Fibroblast of skin of scalp (primary cell): ENCODE measurements around the gene EYA2.
"Not testable (repeated sequence)": the region's sequence is repeated elsewhere in the genome, so short reads cannot be mapped to it uniquely, and the experiment has no call there.

Source experiments
- DNase-seq: peaks from one replicate; pipeline ENCODE4 v3.0.0-alpha.2; 2013

EYA2 gene

DNA sequence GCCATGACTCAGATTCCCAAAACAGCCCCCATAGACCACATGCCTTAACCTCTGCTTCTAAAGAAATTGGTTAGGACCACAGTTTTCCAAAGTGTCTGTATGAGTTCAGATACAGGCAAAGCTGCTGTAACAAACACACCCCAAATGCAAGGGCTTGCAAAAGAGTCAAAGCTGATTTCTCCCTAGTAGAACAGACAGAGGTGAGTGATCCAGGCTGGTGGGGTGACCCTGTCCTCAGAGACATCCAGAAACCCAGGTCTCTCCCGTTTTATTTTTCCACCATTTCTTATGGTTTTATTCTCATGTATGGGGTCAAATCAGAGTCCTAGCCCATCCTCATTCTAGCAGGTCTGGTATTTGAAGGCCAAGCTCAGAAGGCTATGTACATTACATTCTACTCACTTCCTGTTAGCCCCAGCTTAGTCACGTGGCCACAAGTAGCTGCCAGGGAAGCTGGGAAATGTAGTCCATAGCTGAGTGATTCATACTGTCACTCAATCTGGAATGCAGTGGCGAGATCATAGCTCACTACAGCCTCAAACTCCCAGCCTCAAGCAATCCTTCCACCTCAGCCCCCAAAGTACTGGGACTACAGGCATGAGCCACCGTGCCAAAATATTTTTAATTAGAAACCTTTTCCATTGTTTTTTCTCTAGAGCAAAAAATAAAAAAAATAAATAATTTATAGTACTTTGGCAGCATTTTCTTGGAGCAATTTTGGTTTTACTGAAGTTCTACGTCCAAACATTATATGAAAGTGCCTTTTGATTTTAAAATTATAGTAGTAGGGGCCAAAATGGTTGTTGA, 286.6 kb downstream of the EYA2 start:
- peak; percentile 90 for DNase-seq

DNA sequence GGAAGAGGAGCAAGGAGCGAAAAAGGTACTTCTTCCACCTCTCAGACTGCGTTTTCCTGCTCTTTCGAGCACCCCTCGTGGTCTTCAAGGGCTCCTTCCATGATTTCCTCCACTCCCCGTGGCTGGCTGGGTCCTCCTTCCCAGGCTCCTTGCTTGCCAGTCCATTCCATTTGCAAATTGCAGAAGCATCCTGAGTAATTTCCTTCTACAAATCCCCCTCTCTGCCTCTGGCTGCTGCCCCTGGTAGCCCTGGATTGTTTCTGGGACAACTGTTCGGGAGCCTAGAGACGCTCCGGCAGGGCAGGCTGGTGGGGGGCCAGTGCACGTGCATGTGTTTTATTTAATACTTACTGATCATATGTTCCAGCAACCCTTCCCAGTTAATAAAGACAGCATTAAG, 288.7 kb downstream of the EYA2 start:
- DNase-seq, result no peak

DNA sequence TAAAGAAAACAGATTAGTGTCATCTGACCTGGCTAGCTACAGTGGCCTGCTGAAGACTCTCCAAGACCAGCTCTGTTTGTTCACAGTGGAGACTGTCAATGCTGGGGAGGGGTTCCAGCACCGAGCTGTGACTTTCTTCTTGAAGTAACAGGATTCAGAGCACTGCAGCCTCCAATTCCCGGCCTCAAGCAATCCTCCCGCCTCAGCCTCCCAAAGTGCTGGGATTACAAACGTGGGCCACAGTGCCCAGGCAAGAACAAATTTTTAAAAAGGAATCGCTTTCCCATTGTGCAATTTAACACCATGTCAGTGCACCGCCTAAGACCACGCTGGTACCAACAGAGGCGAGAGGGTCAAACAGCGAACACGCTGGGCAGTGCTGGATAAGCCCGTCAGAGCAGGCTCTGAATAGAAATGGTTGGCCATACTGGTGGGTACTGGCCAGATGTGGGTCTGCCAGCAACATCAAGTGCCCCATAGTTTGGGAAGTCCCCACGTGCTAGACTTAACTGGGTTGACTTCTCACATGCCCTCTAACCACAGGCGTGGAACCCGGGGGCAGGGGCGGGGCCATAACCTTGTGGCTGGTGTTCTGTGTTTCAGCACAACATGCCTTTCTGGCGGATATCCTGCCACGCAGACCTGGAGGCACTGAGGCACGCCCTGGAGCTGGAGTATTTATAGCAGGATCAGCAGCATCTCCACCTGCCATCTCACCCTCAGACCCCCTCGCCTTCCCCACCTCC, 293.0 kb downstream of the EYA2 start:
- no peak for DNase-seq

DNA sequence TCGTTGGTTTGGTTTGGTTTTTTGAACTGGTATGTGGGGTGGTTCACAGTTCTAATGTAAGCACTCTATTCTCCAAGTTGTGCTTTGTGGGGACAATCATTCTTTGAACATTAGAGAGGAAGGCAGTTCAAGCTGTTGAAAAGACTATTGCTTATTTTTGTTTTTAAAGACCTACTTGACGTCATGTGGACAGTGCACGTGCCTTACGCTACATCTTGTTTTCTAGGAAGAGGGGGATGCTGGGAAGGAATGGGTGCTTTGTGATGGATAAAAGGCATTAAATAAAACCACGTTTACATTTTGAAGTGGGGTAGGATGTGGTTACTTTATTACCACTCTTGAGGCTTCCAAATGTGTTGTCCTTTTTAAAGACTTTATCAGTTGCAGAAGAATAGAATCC, 293.9 kb downstream of the EYA2 start:
- no peak for DNase-seq

DNA sequence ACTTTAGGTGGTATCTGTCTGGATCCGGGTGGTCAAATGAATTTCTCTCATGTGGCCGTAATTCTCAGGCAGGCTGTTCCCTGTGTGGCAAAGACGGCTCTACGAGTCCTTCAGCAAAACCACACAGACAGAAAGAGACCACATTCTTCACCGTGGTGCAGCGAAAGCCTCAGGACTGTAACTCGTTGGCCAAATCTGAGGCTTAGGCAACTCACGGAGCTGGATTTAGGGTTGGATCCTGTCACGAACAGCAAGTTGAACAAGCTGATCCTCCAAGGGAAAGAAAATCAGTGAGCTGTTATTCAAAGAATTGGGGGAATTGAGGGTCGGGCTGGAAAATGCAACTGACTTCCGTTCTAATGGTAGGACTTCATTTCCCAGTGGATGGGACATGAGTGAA, 294.4 kb downstream of the EYA2 start:
- DNase-seq, result peak; percentile 46

DNA sequence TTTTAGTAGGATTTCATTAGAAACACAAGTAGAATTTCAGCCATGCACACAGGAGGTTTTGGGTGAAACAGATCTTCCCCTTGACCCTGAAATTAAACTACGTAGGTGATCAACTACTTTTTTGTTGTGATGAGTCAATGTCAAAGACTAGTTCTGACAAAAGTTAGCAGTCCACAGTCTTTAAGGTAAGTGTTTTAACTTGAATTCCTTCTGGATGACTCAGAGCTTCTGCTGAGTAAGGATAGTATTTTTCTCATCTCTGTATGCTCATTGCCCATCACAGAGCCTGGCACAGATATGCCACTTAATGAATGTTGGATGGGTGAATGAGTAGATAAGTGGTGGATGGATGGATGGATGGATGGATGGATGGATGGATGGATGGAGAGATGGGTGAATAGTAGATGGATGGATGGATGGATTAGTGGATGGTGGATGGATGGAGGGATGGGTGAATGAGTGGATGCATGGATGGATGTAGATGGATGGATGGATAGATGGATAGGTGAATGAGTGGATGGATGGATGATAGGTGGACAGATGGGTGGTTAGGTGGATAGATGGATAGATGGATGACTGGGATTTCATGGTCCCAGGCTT, 296.5 kb downstream of the EYA2 start:
- DNase-seq, result no peak

DNA sequence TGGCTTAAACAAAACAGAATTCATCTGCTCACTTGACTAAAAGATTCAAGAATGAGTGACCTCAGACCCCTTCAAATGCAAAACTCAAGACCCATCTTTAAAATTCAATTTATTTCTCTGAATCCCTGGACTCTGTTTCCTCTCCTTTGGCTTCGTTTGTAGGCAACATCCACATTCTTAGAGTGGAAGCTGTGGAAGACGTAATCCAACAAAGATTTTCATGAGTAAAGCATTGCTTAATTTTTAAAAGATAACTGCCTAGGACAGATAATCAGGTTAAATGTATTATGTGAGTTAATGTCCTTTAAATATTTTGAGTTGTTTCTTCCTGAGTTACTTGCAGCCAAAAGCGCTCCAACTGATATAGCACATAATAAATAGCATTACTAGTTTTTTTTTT, 297.3 kb downstream of the EYA2 start:
- no peak for DNase-seq

DNA sequence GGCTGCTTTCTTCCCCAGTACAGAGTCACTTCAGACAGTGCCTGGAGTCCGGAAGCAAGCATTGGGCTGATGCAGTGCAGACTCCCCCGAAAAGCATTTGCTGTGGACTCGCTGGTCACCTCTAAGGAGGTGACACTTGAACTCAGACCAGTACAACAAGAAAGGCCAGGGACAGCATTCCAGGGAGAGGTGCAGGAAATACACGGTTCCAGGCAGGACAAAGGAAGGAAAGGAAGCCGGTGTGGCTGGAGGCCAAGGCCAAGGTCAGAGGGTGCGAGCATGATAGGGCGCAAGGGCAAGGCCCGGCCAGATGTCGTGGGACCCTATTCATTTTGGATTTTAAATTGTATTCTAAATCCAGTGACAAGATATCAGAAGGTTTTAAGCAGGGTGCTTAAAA, 300.9 kb downstream of the EYA2 start:
- DNase-seq, result no peak

DNA sequence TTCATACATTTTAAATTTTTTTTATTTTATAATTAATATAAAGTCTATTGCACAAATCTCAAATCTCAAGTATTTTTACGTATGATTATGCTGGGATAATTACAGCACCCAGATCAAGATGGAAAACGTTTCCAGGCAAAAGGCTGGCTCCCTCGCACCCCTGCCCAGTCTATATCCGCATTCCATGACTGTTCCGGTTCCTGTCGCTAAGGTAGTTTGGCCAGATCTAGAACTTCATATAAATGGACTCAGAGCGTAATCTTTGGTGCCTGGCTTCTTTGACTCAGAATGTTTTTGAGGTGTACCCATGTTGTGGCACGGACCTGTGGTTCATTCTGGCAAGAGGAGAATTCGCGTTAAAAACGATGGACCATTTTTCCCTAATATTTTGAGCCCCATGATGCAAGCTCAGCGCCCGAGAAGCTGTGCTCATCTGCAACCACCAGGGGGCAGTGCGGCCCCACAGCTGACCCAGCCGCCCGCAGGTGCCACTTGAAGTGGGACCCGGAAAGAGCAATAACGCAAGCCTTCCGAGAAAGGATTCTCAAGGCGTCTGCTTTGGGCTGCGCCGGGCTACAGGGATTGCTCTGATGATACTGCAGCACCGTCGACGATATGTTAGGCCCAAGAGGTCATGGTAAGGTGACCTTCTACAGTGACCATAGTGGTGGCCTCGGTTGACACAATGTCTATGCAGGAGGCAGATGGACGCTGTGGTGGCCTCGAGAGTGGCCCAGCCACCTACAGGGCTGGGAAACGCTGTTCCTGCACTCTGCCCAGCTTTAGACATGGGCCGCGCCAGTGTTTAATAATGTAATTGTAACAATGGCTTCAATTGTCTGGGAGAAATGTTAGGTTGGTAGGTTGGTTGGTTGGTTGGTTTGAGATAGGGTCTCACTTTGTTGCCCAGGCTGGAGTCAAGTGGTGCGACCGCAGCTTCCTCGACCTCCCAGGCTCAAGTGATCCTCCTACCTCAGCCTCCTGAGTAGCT, 301.7 kb downstream of the EYA2 start:
- DNase-seq, result peak; percentile 65

DNA sequence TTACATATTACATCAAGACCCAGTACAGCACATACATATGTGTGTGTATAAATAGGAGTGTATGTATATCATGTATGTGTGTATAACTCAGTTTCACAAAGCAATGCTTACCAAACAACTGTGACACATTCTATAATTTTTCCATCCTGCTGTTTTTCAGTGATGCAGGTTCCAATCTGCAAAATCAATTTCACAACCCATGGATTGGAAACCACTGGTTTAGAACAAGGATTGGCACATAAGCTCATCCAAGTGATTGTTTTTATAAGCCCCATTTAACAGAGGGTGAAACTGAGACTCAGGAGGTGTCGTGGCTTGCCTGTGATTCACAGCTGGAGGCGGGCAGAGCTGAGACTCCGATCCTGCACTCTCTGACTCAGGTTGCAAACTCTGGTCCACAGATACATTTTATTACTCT, 303.6 kb downstream of the EYA2 start:
- no peak for DNase-seq

DNA sequence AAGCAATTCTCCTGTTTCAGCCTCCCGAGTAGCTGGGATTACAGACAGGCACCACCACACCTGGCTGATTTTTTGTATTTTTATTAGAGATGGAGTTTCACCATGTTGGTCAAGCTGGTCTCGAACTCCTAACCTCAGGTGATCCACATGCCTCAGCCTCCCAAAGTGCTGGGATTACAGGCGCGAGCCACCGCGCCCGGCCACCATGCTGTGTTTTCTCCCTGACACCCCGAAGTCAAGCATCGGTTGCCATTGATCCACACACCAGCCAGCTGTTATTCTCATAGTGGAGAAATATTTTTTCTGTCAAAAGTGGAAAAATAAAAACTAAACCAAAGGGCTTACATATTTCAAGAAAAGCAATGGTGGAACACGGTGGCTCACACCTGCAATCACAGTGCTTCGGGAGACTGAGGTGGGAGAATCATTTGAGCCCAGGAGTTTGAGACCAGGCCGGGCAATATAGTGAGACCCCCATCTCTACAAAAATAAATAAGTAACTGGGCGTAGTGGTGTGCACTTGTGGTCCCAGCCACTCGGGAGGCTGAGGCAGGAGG, 304.4 kb downstream of the EYA2 start:
- DNase-seq, result no peak

DNA sequence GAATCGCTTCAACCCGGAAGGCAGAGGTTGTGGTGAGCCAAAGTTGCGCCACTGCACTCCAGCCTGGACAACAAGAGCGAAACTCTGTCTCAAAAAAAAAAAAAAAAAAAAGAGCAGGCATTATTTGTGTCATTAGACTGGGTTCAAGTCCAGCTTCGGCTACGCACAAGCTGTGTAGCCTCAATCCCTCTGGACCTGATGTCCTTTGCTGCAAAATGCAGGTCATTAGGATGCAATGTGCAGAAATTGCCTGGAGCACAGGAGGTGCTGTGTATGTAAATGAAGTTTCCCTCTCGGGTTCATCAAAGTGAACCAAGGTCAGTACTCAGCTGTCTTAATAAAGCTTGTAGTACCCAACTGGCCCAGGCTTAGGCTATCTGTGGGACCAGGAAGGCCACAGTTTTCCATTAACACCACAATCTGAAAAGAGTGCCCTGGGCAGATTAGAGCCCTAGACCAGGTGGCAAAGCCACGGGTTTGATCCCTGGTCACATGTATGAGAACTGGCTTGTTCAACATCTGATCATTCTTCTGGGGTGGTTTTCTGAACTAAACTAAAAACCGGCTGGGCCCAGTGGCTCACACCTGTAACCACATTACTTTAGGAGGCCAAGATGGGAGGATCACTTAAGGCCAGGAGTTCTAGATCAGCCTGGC, 306.6 kb downstream of the EYA2 start:
- no peak for DNase-seq

DNA sequence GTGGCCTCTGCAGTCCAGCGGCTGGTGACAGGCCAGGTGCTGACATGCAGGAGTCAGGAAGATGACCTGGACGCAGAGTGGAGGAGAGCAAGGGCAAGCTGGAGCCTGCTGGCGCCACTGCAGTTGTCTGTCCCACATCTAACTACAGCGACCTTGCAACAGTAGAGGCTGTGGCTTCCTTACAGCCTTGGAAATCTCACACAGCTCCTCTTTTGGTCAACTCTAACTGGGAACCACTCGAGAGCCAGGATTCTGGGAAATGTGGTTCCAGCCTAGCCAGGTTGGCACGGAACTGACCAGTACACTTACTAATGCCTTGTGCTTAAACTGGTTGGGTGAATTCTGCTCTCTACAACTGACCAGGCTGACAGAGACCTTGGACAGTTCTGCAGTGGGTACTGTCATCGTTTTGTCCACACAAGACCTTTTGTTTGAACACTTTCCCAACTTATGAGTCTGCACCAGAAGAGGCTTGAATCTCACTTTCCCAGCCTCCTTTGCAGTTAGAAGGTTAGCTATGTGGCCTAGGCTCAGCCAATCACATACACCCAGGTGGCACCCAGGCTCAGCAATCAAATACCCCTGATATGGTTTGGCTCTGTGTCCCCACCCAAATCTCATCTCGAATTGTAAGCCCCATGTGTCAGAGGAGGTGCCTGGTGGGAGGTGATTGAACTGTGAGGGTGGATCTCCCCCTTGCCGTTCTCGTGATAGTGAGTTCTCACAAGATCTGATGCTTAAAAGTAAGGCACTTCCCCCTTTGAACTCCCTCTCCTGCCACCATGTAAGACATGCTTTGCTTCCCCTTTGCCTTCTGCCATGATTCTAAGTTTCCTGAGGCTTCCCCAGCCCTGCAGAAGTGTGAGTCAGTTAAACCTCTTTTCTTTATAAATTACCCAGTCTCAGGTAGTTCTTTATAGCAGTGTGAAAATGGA, 308.4 kb downstream of the EYA2 start:
- DNase-seq, result no peak

DNA sequence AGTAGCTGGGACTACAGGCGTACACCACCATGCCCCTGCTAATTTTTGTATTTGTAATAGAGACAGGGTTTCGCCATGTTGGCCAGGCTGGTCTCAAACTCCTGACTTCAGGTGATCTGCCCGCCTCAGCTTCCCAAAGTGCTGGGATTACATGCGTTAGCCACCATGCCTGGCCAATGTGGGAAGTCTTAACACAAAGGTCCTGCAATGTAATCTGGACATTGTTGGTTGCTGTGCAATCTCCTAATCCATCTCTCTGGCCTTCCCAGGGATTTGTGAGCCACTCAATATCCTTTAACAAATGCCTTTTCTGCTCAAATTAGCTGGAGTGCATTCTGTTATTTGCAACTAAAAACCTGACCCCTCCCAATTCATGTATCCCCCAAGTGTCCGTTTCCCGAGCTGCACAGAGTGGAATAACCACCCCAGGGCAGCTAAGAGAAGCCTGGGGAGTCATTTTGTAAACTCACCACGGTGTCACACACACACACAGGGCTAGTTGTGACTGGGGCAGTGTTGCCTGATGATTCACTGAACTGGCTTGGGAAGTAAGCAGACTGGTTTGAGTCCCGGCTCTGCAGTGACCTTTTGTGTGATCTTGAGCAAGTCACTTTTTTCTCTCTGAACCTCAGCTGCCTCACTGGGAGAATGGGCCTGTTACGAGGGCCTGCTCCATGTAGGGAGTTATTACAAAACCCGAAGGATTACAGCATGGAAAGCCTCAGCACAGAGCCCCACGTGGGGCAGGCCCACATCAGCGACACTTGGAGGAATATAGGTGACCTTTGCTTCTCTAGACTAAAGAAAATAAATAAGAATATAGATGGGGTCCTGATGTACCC, 309.6 kb downstream of the EYA2 start:
- DNase-seq, result peak; percentile 31

DNA sequence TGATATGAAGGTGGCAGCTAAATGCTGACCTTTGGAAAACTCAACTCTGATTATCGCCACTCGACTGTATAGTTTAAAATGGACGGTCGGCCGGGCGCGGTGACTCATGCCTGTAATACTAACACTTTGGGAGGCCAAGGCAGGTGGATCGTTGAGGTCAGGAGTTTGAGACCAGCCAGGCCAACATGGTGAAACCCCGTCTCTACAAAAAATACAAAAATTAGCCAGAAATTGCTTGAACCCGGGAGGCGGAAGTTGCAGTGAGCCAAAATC, 310.1 kb downstream of the EYA2 start:
- DNase-seq, result not testable (repeated sequence)

DNA sequence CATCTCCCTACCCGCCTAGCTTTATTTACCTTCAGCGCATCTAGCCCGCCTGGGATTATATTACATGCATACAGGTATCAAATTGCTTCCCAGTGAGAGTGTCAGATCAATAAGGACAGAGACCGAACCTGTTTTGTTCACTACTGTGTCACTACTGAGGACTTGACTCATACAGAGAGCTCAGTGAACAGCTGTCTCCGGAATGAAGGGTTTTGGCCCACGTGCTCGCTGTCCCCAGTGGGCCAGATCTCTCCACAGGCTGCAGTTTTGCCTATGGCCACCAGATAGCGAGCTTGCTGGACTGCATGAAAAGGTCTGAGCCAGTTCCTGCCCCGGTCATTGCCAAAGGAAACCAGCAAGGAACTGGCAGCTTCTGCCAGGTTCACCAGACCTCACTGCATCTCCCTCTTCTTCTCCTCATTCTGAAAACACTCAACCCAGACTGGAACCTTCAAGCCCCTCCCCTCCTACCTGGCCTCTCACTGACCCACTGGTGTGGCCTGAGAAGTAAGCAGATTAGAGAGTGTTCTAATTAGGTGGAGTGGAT, 311.0 kb downstream of the EYA2 start:
- DNase-seq, result peak; percentile 84

DNA sequence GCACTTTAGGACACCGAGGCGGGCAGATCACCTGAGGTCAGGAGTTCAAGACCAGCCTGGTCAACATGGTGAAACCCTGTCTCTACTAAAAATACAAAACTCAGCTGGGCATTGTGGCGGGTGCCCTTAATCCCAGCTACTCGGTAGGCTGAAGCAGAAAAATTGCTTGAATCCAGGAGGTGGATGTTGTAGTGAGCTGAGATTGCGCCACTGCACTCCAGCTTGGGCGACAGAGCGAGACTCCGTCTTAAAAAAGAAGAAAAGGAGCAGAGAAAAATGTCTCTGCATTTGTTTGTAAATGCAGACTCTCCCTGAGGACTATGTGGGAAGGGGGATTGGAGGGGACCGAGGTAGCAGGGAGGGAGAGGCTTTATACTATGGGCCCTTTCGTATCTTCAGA, 311.9 kb downstream of the EYA2 start:
- DNase-seq, result not testable (repeated sequence)

DNA sequence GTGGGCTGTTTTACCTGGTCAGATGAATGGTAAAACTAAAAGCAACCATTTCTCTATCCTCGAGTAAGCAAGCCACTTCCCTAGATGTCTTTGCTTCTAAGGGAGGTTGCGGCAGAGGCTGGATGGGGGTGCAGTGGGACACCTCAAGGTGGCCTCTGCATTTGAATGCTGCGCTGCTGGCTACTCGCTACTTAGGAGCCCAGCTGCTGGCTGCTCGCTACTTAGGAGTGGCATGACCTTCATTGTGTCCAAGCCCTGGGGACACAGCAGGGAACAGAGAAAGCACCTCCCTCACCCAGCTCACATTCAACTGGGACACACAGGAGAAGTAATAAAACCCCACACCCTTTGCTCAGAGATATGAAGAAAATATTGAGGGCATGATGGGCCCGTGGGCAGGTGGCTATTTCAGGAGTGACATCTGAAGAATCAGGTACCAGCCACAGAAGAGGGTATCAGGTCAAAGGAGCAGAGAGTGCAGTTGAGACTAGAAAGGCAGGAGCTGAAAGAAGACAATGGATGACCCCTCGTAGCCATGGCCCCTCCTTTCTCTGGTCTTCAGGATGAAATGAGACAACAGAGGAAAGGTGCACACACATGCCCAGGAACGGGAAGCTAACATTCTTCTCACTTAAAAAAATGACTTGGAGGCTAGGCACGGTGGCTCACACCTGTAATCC, 312.5 kb downstream of the EYA2 start:
- DNase-seq, result no peak
